WI38 (cell line): ENCODE measurements around the gene CHD9NB.

Experiments
- H3K4me3 ChIP-seq: 2 replicates; pipeline ENCODE4 v1.5.1; 2011; ENCODE audit warnings: low read depth, mild to moderate bottlenecking, control low read depth, low read length
- TF ChIP-seq, protein P1 (sequence below): IDR thresholded peaks from 2 replicates; pipeline ENCODE4 v1.5.1; 2012; ENCODE audit warnings: low read depth, mild to moderate bottlenecking, control low read depth, low read length

The CHD9NB gene

DNA sequence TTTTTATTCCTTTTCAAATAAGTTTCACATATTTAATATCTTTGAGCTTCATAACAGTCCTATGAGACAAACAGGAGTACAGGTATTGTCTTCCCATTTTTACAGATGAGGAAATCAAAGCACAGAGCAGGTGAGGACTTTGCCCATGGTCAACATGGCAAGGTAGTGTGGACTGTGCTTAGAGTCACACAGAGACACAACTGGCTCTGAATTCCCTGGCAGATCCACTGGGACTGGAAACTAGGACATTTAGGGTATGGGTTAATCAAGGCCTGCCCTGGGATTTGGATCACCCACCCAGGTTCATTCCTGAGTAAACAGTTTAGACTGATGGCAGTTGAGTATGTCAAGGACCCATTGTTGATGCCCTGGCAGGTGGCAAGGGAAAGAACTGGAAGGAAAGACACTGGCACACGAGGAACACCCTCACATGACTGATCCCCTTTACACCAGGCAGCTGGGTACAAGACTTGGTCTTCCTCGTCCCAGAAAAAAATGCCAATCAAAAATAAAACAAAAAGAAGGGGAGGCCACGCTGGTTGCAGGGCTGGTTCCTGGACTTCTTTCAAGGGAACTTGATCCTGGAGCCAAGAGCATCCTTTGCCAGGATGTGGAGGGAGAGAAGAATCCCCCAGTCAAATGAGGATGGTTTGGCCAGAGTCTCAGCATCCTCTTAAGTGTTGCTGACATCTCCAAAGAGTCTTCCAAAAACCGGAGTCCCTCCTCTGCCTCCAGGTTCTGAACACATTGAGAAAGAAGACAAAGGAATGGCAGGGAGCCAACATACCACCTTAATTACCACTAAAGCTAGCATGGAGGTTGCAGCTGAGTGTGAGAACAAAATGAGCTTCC lies 37.0 kb upstream of the CHD9NB start:
- TF ChIP-seq, protein P1, sequence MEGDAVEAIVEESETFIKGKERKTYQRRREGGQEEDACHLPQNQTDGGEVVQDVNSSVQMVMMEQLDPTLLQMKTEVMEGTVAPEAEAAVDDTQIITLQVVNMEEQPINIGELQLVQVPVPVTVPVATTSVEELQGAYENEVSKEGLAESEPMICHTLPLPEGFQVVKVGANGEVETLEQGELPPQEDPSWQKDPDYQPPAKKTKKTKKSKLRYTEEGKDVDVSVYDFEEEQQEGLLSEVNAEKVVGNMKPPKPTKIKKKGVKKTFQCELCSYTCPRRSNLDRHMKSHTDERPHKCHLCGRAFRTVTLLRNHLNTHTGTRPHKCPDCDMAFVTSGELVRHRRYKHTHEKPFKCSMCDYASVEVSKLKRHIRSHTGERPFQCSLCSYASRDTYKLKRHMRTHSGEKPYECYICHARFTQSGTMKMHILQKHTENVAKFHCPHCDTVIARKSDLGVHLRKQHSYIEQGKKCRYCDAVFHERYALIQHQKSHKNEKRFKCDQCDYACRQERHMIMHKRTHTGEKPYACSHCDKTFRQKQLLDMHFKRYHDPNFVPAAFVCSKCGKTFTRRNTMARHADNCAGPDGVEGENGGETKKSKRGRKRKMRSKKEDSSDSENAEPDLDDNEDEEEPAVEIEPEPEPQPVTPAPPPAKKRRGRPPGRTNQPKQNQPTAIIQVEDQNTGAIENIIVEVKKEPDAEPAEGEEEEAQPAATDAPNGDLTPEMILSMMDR = no peak
- no peak overlapping the region for H3K4me3 ChIP-seq

DNA sequence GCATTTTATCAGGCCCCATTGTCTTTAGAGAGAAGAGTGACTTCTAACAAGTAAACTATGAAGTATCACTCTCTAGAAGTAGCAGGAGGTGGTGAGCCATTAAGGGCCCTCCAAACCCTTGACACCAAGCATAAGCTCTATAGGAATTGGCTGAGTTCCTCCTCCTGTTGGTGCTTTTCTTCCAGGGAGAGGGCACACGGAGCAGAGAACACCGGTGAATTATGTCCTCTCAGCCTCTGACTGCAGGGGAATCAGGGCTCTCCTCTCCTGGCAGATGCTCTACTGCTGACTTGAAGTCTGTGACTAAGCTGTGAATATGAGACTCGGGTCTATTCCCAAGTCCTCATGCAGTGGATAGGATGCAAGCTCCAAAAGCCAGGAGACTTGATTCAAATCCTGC lies 34.4 kb upstream of the CHD9NB start:
- no peak overlapping the region for H3K4me3 ChIP-seq
- TF ChIP-seq, protein P1 = no peak

DNA sequence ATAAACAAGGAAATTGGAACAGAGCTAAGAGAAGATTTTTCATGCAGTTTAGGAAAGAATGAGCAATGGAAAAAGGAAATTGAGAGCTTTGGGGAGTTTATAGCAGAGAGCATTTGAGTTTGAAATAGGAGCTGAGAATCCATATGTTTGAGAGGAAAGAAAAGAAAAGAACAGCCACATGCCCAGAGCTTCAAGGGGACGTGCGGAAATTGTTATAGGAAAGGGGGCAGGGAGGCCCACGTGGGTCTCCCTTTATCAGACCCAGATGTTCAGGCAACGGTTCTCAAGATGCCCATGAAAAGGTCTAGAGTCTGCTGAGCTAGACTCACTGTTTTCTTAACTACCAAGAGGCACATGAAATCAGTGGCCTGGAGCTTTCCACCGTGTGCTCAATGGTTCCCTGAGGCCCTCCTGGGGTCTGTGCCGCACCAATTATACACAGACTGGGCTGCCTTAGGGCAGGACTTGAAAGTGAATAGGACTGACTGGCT lies 33.3 kb upstream of the CHD9NB start:
- TF ChIP-seq, protein P1 = no peak
- no peak overlapping the region for H3K4me3 ChIP-seq

DNA sequence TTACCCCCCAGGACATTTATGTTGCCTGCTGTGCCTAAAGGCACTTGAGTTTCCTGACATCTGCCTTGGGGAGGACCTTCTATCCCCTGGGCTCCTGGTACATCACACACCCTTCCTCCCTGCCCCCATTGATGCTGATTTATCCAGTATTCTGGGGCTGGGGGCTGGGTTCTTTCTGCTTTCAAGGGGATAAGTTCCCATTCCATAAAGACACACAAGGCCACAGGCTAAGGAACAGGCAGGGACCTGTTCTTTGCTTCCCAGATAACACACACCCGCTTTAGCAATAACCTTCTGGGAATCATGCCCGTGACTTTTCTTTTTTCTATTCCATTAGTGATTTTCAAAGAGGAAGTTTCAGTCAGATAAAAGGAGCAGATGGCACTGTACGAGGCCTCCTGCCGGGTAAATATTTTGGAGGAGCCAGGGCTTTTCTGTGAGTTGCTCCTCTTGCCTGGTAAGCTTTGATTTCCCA lies 32.7 kb upstream of the CHD9NB start:
- no peak overlapping the region for H3K4me3 ChIP-seq
- TF ChIP-seq, protein P1 = no peak

DNA sequence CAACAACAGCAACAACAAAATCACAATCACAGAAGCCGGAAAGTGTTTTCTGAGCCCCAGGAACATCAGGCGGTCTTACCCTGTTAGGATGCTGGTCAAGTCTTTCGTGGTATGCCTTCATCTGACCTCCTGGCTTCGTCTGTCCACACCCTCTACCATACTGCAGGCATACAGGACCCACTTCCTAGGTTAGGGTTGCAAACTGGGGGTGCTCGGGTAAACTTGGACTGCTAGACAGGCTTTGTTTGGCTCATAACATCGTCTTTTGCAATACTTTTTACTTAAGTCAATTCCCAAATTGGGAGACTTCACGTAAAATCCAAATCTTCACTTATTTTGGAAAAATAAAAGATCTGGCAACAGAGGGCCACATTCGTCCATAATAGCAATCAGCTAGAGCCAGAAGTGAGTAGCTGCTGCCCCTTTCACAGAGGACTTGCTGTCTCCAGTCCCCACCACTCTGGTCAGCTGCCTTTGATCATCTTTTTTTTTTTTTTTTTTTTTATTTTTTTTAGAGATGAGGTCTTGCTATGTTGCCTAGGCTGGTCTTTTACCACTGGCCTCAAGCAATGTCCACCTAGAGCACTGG lies 32.1 kb upstream of the CHD9NB start:
- TF ChIP-seq, protein P1 = no peak

DNA sequence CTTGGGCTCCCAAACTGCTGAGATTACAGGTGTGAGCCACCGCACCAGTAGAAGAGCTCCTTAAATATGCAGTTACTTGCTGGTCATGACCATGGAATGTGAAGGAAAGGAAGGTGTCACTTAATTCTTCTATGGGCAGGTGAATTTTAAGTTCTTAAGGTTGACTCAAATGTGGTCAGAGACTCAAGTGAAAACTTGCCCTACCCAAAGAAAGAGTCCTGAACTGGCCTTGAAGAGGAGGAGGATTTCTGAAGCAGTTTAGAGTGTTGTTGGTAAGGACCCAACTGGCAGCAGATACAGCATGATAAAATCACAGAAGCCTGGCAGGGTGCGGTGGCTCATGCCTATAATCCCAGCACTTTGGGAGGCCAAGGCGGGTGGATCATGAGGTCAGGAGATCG lies 31.4 kb upstream of the CHD9NB start:
- TF ChIP-seq, protein P1 = no peak
- H3K4me3 ChIP-seq = no peak overlapping the region

More for the DNA sequence above, 32.1 kb upstream of the CHD9NB start:
- H3K4me3 ChIP-seq = no peak overlapping the region

DNA sequence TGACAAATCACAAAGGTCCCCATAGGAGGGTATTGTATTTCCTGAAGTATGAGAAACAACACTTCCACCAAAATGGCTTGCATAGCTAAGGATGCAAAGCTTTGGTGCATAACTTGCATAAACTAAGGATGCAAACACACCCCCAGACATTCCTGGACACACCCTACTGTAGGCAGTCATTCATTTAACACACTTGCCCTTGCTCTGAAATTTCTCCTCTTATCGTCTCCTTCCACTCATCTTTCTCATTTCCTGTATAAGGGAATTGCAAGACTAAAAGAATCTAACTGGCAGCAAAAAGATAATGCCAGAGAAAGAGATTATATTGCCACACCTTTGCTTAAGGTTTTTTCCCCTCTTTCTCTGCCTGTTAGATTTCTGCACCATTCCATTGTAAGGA lies 30.4 kb upstream of the CHD9NB start:
- TF ChIP-seq, protein P1 = no peak
- H3K4me3 ChIP-seq = no peak overlapping the region
